ENCODE measurements around the gene KIF5C.

Gene KIF5C

GRCh38 chr2:148994341-148994740 is 119.3 kb downstream of the KIF5C start:
- no peak for DNase-seq

- DNase-seq, result no peak
Observed at GRCh38 chr2:148996805-148997204, 121.8 kb downstream of the KIF5C start.

DNA sequence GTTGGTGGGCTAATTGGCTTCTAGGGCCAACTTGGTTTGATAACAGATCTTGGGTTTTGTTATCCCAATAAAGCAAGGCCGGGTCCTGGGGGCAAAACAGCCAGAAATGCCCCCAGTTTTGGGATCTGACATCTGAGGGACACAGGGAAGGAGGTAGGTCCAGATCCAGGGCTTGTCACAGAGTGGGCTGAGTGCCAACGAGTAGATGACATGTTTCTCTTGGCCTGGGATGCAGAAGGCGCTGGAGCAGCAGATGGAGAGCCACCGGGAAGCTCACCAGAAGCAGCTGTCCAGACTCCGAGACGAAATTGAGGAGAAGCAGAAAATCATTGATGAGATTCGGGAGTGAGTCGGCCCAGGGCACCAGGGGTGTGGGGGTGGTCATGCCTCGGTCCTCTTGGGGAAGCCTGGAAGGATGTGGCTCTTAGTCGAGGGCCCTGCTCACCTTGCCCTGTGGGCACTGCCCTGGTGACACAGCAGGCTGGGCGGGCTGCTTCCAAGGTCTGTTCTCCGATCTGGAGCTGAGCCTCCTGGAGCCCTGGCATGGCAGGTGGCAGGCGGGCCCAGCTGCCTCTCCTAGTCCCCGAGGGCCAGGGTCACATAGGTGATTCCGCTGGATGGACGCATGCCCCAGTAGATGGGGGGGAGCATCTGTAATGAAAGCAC is 123.3 kb downstream of the KIF5C start:
- DNase-seq, result no peak

GRCh38 chr2:148998831-148999200 is 123.8 kb downstream of the KIF5C start:
- DNase-seq, result no peak

GRCh38 chr2:148999451-148999921 is 124.5 kb downstream of the KIF5C start:
- DNase-seq, result no peak

GRCh38 chr2:149000158-149000938 is 125.3 kb downstream of the KIF5C start:
- no peak for DNase-seq

- no peak for DNase-seq
Observed at GRCh38 chr2:149001496-149001895, 126.5 kb downstream of the KIF5C start.

DNA sequence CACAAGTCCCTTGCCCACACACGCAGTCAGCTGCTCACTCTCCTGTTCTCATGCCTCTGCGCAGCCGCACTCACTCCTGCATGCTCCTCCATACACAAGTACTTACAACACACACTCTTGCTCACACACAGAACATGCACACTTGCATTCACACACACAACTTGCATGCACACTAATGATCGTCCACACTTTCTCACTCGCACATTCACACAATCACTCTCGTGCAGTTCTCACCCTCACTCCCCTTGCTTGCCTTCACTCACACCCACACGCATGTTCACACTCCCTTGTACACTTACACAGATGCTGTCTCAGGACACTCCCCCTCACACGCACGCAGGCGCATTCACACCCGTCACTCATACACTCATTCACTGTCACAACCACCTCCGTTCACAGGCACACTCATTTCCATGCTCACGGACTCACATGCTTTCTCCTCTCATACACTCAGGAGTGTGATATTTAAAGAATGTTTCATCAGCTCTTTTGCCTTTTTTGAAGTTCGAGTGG is 127.4 kb downstream of the KIF5C start:
- no peak for DNase-seq

DNA sequence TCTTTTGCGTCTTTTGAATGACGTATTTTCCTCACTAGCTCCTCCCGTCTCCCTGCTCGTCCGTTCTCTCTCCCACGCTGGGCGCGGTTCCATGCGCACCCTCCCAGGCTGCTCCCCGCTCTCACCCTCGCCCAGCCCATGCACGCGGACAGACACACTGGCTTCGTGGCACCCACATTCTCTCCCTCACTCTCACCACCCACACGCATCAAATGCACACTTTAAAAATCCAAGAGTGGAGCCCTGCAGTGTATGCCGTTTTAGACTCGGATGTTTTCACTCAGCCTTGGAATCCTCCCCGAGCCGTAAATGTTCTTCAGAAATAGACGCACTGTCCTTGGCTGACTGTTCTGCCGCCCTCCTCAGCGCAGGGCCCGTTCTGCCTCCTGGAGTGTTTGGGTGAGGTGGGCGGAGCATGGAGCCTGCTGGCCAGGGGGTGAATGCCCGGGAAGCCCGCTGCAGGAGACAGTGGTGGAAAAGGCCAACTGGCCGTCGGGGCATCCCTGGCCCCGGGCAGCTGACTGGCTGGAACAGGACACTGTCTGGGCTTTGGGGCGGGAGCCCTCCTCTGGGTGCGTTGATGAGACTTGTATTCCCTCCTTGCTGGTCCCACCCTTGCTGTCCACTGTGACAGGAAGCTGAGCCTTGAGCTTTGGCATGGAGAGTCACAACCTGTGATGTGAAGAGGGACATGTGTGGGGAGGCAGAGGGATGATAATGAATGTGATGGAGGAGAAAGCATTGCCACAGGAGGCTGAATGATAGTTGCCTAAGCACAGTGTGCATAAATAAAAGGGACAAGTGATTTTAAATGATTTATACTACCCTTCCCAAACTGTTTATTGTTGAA is 128.1 kb downstream of the KIF5C start:
- DNase-seq, result no peak

- no peak for DNase-seq
Observed at GRCh38 chr2:149004836-149005235, 129.8 kb downstream of the KIF5C start.

DNA sequence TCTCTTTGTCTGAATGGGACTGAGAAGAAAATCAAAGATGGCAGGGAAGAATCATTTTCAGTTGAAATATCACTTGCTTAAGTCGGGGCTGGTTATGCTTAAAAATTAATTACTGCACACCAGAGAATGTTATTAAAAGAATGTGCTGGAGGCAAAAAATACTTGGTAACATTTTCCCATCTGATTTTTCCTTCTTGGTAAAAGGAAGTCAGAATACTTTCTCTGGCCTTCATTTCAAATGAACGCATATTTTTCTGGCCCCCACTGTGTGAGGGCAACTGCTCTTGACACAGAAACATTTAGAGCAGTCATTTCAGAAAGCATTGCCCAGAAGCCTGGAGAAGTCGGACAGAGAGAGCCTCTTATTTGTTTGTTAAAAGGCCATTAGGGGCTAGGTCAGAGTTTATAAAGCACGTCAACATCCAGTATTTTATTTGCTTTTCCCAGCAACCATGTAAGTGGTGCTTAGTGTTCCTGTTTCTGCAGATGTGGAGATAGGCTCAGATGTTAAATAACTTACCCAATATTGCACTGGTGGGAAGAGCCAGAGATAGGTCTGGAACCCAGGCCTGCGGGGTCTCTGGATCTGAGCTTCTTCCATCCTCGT is 130.5 kb downstream of the KIF5C start:
- no peak for DNase-seq

DNA sequence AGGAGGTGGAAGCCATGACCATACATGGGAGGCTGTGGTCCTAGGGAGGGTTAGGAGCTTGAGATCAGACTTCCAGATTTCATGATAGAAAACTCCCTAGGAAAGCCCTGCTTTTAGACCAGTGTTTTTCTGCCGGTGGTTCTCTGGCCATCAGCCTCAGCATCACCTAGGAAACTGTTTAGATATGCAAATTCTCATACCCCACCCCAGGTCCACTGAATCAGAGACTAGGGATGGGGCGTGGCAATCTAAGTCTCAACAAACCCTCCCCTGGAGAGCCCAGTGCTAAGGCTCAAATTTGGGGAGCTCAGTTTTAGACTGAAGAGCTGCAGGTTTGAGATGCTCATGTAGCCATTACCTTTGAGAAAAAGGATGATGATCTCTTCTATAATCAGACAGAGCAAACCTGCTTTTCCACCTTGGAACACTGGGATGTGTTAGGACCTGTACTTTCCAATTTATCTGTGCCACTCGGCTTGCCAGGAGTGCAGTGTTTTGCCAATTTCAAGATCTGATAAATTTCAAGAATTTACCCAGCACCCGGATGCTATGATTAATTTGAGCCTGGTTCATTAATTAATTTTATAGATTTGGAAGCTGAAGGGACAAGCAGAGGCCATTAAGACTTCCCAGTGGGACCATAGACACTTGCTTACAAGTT is 132.0 kb downstream of the KIF5C start:
- DNase-seq, result no peak

- DNase-seq, result no peak
Observed at GRCh38 chr2:149008381-149008780, 133.4 kb downstream of the KIF5C start.

DNA sequence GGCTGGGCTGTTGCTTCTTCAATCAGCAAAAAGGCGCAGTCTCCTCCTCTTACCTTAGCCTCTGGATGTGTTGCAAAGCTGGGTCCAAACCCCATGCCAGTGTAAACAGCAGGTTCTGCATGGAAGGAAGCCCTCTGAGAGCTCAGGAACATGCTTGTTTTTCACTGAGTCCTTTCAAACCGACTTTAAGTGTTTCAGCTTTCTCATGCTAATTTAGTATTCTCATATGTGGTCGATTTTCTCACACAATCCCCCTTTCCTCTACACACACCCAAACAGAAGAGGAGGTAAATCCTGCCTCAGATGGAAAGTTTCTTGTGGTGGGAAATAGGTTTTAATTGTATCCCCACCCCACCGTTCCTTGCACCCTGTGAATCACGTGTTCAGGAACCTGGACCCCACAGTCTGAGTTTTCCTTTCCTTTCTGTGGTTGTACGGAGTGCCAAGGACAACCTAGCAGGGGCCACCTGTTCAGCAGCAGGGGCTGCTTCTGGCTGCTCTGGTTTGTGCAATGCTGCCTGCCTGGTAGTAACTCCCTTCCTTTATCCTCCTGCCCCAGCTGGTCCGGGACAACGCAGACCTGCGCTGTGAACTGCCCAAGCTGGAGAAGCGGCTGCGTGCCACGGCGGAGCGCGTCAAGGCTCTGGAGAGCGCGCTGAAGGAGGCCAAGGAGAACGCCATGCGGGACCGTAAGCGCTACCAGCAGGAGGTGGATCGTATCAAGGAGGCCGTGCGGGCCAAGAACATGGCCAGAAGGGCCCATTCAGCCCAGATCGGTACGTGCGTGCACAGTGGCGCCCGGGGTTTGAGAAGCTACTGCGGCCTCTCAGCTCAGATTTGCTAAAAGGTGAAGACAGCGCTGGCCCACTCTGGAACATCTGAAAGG is 134.8 kb downstream of the KIF5C start:
- DNase-seq, result no peak

- DNase-seq, result no peak
Observed at GRCh38 chr2:149012545-149012944, 137.5 kb downstream of the KIF5C start.

DNA sequence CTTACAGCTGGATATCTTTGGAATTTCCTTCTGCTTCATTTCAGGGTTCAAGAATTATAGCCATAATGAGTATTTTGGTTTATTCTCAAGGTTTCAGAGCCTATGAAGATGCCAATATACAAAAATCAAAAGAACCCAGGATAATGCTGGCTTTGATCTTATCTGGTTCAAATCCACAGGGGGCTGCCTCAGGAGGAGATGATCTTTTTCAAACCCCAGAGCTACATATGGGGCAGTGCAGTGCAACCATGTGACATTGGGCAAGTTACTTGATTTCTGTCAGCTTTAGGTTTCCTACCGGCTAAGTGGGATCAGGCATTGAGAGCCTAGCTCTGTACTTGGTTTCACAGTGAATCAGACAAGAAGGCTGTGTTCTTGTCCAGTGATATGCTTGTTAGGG is 140.5 kb downstream of the KIF5C start:
- DNase-seq, result no peak

DNA sequence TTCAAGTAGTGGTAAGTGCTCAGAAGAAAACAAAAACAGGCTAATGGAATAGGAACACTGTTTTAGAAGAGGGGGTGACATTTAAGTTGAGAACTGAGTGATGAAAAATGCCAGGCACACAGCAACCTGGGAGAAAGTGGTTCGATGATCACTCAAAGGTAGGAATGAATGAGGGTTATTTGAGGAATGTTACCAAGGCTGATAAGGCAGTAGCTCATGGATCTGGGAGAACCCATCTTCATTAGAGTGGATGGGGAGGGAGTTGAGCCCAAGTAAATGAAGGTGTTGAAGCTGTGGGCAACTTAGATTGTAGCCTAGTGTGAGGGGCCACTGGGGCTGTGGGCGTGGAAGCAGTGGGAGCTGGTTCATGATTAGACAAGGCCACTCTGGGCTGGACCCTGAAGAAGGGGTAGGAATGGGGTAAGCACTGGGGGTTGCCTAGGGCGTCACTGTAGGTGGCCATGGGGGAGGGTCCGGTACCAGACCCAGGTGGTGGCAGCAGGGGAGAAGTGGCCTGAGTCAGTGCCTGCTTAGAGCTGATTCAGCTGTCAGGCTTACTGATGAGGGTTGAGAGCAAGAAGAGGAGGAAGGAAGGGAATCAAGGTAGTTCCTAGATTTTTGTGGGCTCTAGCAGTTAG is 141.0 kb downstream of the KIF5C start:
- no peak for DNase-seq

- peak; percentile 72 for DNase-seq
Observed at GRCh38 chr2:149017116-149017985, 142.3 kb downstream of the KIF5C start.

GRCh38 chr2:149018981-149019380 is 144.0 kb downstream of the KIF5C start:
- no peak for DNase-seq

GRCh38 chr2:149019768-149020167 is 144.7 kb downstream of the KIF5C start:
- DNase-seq, result no peak
